WTC11 (cell line): ENCODE data around the gene PLEKHH1.

Source experiments
- CREB1 ChIP-seq: sonication (generic); formaldehyde crosslinking; IDR thresholded peaks from 2 replicates; pipeline ENCODE4 v1.8.0; 2023; ENCODE audit warnings: mild to moderate bottlenecking, missing genetic modification reagents
- CREM ChIP-seq: sonication (generic); formaldehyde crosslinking; IDR thresholded peaks from 2 replicates; pipeline ENCODE4 v1.8.1; 2022; ENCODE audit warnings: mild to moderate bottlenecking, missing genetic modification reagents, moderate library complexity
- CTCF ChIP-seq: fragments of 200-600 bp; IDR thresholded peaks from 2 replicates; pipeline ENCODE4 v1.8.0; 2022; ENCODE audit warnings: antibody characterized with exemption
- E2F5 ChIP-seq: sonication (generic); formaldehyde crosslinking; IDR thresholded peaks from 2 replicates; pipeline ENCODE4 v1.8.1; 2022; ENCODE audit warnings: mild to moderate bottlenecking, moderate library complexity, missing genetic modification reagents
- EMX1 ChIP-seq: fragments of 250-450 bp; sonication (Bioruptor Pico); IDR thresholded peaks from 2 replicates; pipeline ENCODE4 v1.8.0; 2021; ENCODE audit warnings: mild to moderate bottlenecking
- MLX ChIP-seq: sonication (generic); formaldehyde crosslinking; IDR thresholded peaks from 2 replicates; pipeline ENCODE4 v1.8.1; 2023; ENCODE audit warnings: mild to moderate bottlenecking, missing genetic modification reagents, moderate library complexity
- TCF7 ChIP-seq: sonication (generic); formaldehyde crosslinking; IDR thresholded peaks from 2 replicates; pipeline ENCODE4 v1.8.0; 2022; ENCODE audit warnings: mild to moderate bottlenecking, low read depth, missing genetic modification reagents, moderate library complexity
- USF2 ChIP-seq: sonication (generic); formaldehyde crosslinking; IDR thresholded peaks from 2 replicates; pipeline ENCODE4 v1.8.1; 2023; ENCODE audit warnings: mild to moderate bottlenecking, missing genetic modification reagents, moderate library complexity
- ZNF512 ChIP-seq: sonication (generic); formaldehyde crosslinking; IDR thresholded peaks from 2 replicates; pipeline ENCODE4 v1.8.1; 2022; ENCODE audit warnings: missing genetic modification reagents, borderline replicate concordance

GRCh38 chr14:67492538-67492937 is 40.6 kb upstream of the PLEKHH1 start:
- no peak for TF ChIP-seq CTCF
- no peak for TF ChIP-seq E2F5 (CRISPR knock-in tag)
- TF ChIP-seq CREB1 (CRISPR knock-in tag) = no peak
- no peak for TF ChIP-seq EMX1 (CRISPR knock-in tag)
- no peak for TF ChIP-seq TCF7 (CRISPR knock-in tag)
- no peak for TF ChIP-seq ZNF512
- no peak for TF ChIP-seq CREM (CRISPR knock-in tag)
- no peak for TF ChIP-seq MLX
- TF ChIP-seq USF2 (CRISPR knock-in tag) = no peak
